HG03280 (cell line): ENCODE results near the gene MTCH1.
A peak's percentile ranks its signal among the peaks of the same experiment; 100 is the strongest.

Experiments
- ATAC-seq: cut with Tn5 transposase; IDR thresholded peaks from one replicate; pipeline ENCODE4 v1.9.1; 2021; ENCODE audit warnings: mild to moderate bottlenecking, moderate library complexity; ENCODE audit not compliant: unreplicated experiment

MTCH1 gene

GRCh38 chr6:36985808-36986703 is at the start of gene MTCH1:
Gene MTCH1, minus strand, starts transcription at chr6:36986196. Its CDS starts 23 bp downstream, at chr6:36986173.
- ATAC-seq, result peak; percentile 92

- no peak for ATAC-seq
Observed at GRCh38 chr6:37033819-37034795, 48.1 kb upstream of the MTCH1 start.

GRCh38 chr6:37033255-37033654 is 47.3 kb upstream of the MTCH1 start:
- peak; percentile 70 for ATAC-seq

GRCh38 chr6:37032239-37032638 is 46.2 kb upstream of the MTCH1 start:
- ATAC-seq, result no peak

GRCh38 chr6:37030599-37030998 is 44.6 kb upstream of the MTCH1 start:
- ATAC-seq, result no peak

GRCh38 chr6:37029249-37029971 is 43.4 kb upstream of the MTCH1 start:
- ATAC-seq, result no peak

GRCh38 chr6:37027811-37028469 is 41.9 kb upstream of the MTCH1 start:
- ATAC-seq, result no peak

- no peak for ATAC-seq
Observed at GRCh38 chr6:37027036-37027720, 41.2 kb upstream of the MTCH1 start.

- no peak for ATAC-seq
Observed at GRCh38 chr6:37025621-37026466, 39.8 kb upstream of the MTCH1 start.

- no peak for ATAC-seq
Observed at GRCh38 chr6:37024656-37025337, 38.8 kb upstream of the MTCH1 start.

- ATAC-seq, result no peak
Observed at GRCh38 chr6:37022135-37022863, 36.3 kb upstream of the MTCH1 start.

GRCh38 chr6:37021356-37022129 is 35.5 kb upstream of the MTCH1 start:
- no peak for ATAC-seq

- no peak for ATAC-seq
Observed at GRCh38 chr6:37020812-37021211, 34.8 kb upstream of the MTCH1 start.

GRCh38 chr6:37020381-37020780 is 34.4 kb upstream of the MTCH1 start:
- ATAC-seq, result no peak

- ATAC-seq, result no peak
Observed at GRCh38 chr6:37019065-37019450, 33.1 kb upstream of the MTCH1 start.

- ATAC-seq, result peak; percentile 93
Observed at GRCh38 chr6:37018198-37019064, 32.4 kb upstream of the MTCH1 start.
